Measurements from ENCODE around the gene AZGP1. TPM values are rescaled to one million over a fixed set of nuclear protein-coding genes. Genes with fewer than 3 reads are reported as not detected.
A peak's percentile ranks its signal among the peaks of the same experiment; 100 is the strongest.

The AZGP1 gene
- total and polyA plus RNA-seq, 2 experiments from 2014 or later: 52.6 to 73.6 TPM

- peak; percentile 36 for DNase-seq (ENCODE audit: low spot score)
- no peaks in the 10 kb centered on the region for H3K27me3 ChIP-seq
- no peak overlapping the region for H2AFZ ChIP-seq
- H3K36me3 ChIP-seq (replicated peaks; ENCODE audit: insufficient read depth, low read depth): no peaks in the 10 kb centered on the region
- H3K4me3 ChIP-seq: no peak overlapping the region
- WGBS (ENCODE audit: low lambda C conversion rate, missing lambda C conversion rate): 66% methylated on average over 11 of the region's 11 CpGs
- H3K9me2 ChIP-seq (replicated peaks; ENCODE audit: insufficient read depth): no peaks in the 10 kb centered on the region
- TF ChIP-seq EZH2phosphoT487 (IDR thresholded peaks at IDR 0.05; ENCODE audit: low read depth, severe bottlenecking, unreplicated experiment) (no peak), CTCF (IDR thresholded peaks at IDR 0.05; ENCODE audit: poor library complexity) (no peak), EZH2 (IDR thresholded peaks at IDR 0.05; ENCODE audit: borderline replicate concordance) (no peak)
- peak overlapping the region; percentile 89 for H3K4me2 ChIP-seq
- peaks cover 68% of the 10 kb centered on the region for H3K79me2 ChIP-seq
- no peaks in the 10 kb centered on the region for H3K9me3 ChIP-seq (ENCODE audit: low read depth)
- H3K4me1 ChIP-seq (ENCODE audit: insufficient read depth): peaks cover 16% of the 10 kb centered on the region
- H3K27ac ChIP-seq: peak overlapping the region; percentile 99
- H4K20me1 ChIP-seq (ENCODE audit: insufficient read depth, poor library complexity, severe bottlenecking): peaks cover 39% of the 10 kb centered on the region
These were observed 41.5 kb upstream of the AZGP1 start for GRCh38 chr7:100017300-100017699.

GRCh38 chr7:100016215-100016901 is 40.5 kb upstream of the AZGP1 start:
- Histone ChIP-seq H4K20me1 (ENCODE audit: insufficient read depth, poor library complexity, severe bottlenecking) (peaks cover 30% of the 10 kb centered on the region), H3K27ac (peak overlapping the region; percentile 99), H3K27me3 (no peaks in the 10 kb centered on the region), H3K9me3 (ENCODE audit: low read depth) (no peaks in the 10 kb centered on the region), H3K4me2 (peak overlapping the region; percentile 89), H3K4me3 (peak overlapping the region; percentile 78), H2AFZ (no peak overlapping the region), H3K4me1 (ENCODE audit: insufficient read depth) (peaks cover 16% of the 10 kb centered on the region), H3K79me2 (peaks cover 59% of the 10 kb centered on the region), H3K36me3 (replicated peaks; ENCODE audit: insufficient read depth, low read depth) (no peaks in the 10 kb centered on the region), H3K9me2 (replicated peaks; ENCODE audit: insufficient read depth) (no peaks in the 10 kb centered on the region)
- TF ChIP-seq EZH2 (IDR thresholded peaks at IDR 0.05; ENCODE audit: borderline replicate concordance) (no peak), EZH2phosphoT487 (IDR thresholded peaks at IDR 0.05; ENCODE audit: low read depth, severe bottlenecking, unreplicated experiment) (no peak), CTCF (IDR thresholded peaks at IDR 0.05; ENCODE audit: poor library complexity) (no peak)
- 35% methylated on average over 11 of the region's 11 CpGs for WGBS (ENCODE audit: low lambda C conversion rate, missing lambda C conversion rate)
- DNase-seq (ENCODE audit: low spot score): peak; percentile 24

- Histone ChIP-seq H4K20me1 (ENCODE audit: insufficient read depth, poor library complexity, severe bottlenecking) (peaks cover 30% of the 10 kb centered on the region), H2AFZ (peak within 1 kb of the TSS; percentile 92), H3K36me3 (replicated peaks; ENCODE audit: insufficient read depth, low read depth) (no peaks in the 10 kb centered on the region), H3K27me3 (no peaks in the 10 kb centered on the region), H3K4me2 (peak within 1 kb of the TSS; percentile 89), H3K4me3 (peak within 1 kb of the TSS; percentile 78), H3K79me2 (peaks cover 51% of the 10 kb centered on the region), H3K9me3 (ENCODE audit: low read depth) (no peaks in the 10 kb centered on the region), H3K27ac (peak within 1 kb of the TSS; percentile 99), H3K9me2 (replicated peaks; ENCODE audit: insufficient read depth) (no peaks in the 10 kb centered on the region), H3K4me1 (ENCODE audit: insufficient read depth) (peaks cover 16% of the 10 kb centered on the region)
- no peak for TF ChIP-seq CTCF (IDR thresholded peaks at IDR 0.05; ENCODE audit: poor library complexity)
- TF ChIP-seq EZH2phosphoT487 (IDR thresholded peaks at IDR 0.05; ENCODE audit: low read depth, severe bottlenecking, unreplicated experiment): no peak
- TF ChIP-seq EZH2 (IDR thresholded peaks at IDR 0.05; ENCODE audit: borderline replicate concordance): no peak
- DNase-seq (ENCODE audit: low spot score): peak; percentile 96
- 3% methylated on average over 45 of the region's 70 CpGs for WGBS (ENCODE audit: low lambda C conversion rate, missing lambda C conversion rate)
These were observed 39.7 kb upstream of the AZGP1 start, which contains the start of gene ZKSCAN1 for GRCh38 chr7:100015232-100016214. ZKSCAN1 (plus strand) TSS chr7:100015596; CDS start chr7:100023507, 7,911 bp downstream.
